Measurements from ENCODE around the gene TSPAN6. TPM values are rescaled to one million over a fixed set of nuclear protein-coding genes. Genes with fewer than 3 reads are reported as not detected.
A peak's percentile ranks its signal among the peaks of the same experiment; 100 is the strongest.

TSPAN6 gene
- total and polyA plus RNA-seq, 2 of the 13 experiments (the other 11 are each of a cell fraction or from before 2014, with no cell fraction given) = 78.9 to 133 TPM

GRCh38 chrX:100636321-100636991, at the start of gene TSPAN6 (continued):
- no peak for TF ChIP-seq RERE (CRISPR knock-in tag; IDR thresholded peaks at IDR 0.05; ENCODE audit: low read depth)
- TF ChIP-seq STAG1 (CRISPR knock-in tag; IDR thresholded peaks at IDR 0.05) = 0 out of 2 replicates have a peak, but pooled peaks have one; percentile 4
- TF ChIP-seq TBX2 (CRISPR knock-in tag; IDR thresholded peaks at IDR 0.05; ENCODE audit: borderline replicate concordance) = no peak
- TF ChIP-seq ZSCAN31 (CRISPR knock-in tag; IDR thresholded peaks at IDR 0.05; ENCODE audit: low read depth) = peak; percentile 49; the same call in 1 of the 2 replicates
- TF ChIP-seq ZNF619 (CRISPR knock-in tag; IDR thresholded peaks at IDR 0.05) = no peak
- TF ChIP-seq ZNF577 (CRISPR knock-in tag; IDR thresholded peaks at IDR 0.05; ENCODE audit: borderline replicate concordance, low read depth) = no peak
- no peak for TF ChIP-seq MED8 (CRISPR knock-in tag; IDR thresholded peaks at IDR 0.05; ENCODE audit: insufficient replicate concordance)
- peak; percentile 67 for TF ChIP-seq CTCF (CRISPR knock-in tag; IDR thresholded peaks at IDR 0.05)
- TF ChIP-seq ZNF232 (CRISPR knock-in tag; IDR thresholded peaks at IDR 0.05; ENCODE audit: borderline replicate concordance) = no peak
- 0 out of 2 replicates have a peak, but pooled peaks have one; percentile 20 for TF ChIP-seq SMAD3 (CRISPR knock-in tag; IDR thresholded peaks at IDR 0.05)
- TF ChIP-seq YY1 (IDR thresholded peaks at IDR 0.05; ENCODE audit: insufficient read depth, insufficient replicate concordance, low read depth, low read length) = peak; percentile 54
- TF ChIP-seq ARID4A (CRISPR knock-in tag; IDR thresholded peaks at IDR 0.05; ENCODE audit: borderline replicate concordance) = peak; percentile 47; the same call in 1 of the 2 replicates
- no peak for TF ChIP-seq ZNF44 (CRISPR knock-in tag; IDR thresholded peaks at IDR 0.05)
- no peak for TF ChIP-seq ZNF121 (CRISPR knock-in tag; IDR thresholded peaks at IDR 0.05)
- no peak for TF ChIP-seq E2F1 (CRISPR knock-in tag; IDR thresholded peaks at IDR 0.05)
- TF ChIP-seq ZNF367 (CRISPR knock-in tag; IDR thresholded peaks at IDR 0.05; ENCODE audit: borderline replicate concordance) = no peak

Data from HepG2 (cell line).